GM18508 (cell line): ENCODE measurements around the gene SGCD.

ENCODE experiments used
- ATAC-seq: cut with Tn5 transposase; IDR thresholded peaks from one replicate; pipeline ENCODE4 v1.9.1; 2021; ENCODE audit warnings: moderate number of reproducible peaks; ENCODE audit not compliant: insufficient read depth, unreplicated experiment

The SGCD gene

GRCh38 chr5:156446526-156446925, 119.6 kb downstream of the SGCD start:
- no peak for ATAC-seq

GRCh38 chr5:156450778-156451177, 123.8 kb downstream of the SGCD start:
- no peak for ATAC-seq

DNA sequence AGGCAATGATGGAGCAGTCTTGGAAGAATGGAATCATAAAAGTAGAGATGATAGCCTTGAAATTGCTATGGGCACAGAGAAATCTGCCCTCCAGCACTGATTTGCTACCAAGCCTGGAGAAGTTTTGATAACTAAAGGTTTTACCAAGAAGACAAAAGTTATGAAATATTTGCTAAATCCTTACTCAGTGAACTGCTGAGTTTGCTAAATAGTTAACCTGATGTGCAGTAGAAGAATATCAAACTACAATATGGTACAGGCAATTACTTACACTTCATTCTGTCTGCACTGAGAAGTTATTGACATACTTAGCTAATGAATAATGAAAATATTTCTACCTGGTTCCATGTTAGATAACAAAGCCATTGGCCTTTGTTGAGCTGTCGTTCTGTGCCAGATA, 124.5 kb downstream of the SGCD start:
- no peak for ATAC-seq

GRCh38 chr5:156456857-156457256, 129.9 kb downstream of the SGCD start:
- ATAC-seq = no peak

- no peak for ATAC-seq
Measured at GRCh38 chr5:156459812-156460385, 132.9 kb downstream of the SGCD start.

GRCh38 chr5:156460471-156460870, 133.5 kb downstream of the SGCD start:
- no peak for ATAC-seq

DNA sequence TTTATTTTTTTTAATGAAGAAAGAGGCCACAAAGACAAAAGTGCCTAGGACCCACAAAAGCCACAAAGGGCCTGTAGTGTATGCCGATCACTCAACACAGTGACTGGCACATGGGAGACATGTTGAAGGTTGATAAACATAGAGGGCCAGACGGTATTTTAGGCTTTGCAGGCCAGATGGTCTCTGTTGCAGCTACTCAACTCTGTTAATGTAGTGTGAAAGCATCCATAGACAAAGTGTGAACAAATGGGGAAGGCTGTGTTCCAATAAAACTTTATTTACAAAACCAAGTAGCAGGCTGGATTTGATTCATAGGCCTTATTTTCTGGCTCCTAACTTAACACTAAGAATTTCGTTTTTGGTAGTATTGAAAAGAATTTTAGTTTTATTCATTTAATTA, 139.9 kb downstream of the SGCD start:
- ATAC-seq = no peak

GRCh38 chr5:156469636-156470035, 142.7 kb downstream of the SGCD start:
- no peak for ATAC-seq

GRCh38 chr5:156471893-156472292, 144.9 kb downstream of the SGCD start:
- no peak for ATAC-seq

- ATAC-seq = no peak
Measured at GRCh38 chr5:156473269-156473908, 146.4 kb downstream of the SGCD start.

- no peak for ATAC-seq
Measured at GRCh38 chr5:156474251-156474650, 147.3 kb downstream of the SGCD start.

- no peak for ATAC-seq
Measured at GRCh38 chr5:156475182-156476157, 148.5 kb downstream of the SGCD start.

- ATAC-seq = no peak
Measured at GRCh38 chr5:156476158-156476551, 149.2 kb downstream of the SGCD start.

DNA sequence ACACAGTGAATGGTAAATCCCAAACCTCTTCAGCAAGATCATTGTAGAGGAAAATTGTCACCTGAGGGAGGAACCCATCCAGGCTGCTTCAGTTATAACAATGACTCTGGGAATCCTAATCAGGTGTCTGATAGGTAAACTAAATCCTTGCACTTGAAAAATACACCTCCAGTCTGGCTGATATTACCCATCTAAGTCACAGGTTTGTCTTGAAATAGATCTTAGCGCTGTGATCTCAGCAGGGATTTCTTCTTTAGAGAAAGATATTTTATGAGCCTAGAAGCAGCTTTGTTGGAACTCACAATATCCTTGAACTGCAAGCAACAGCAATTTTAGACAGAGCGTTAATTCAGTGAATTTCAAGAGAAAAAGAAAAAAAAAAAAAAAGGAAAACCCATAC, 149.7 kb downstream of the SGCD start:
- no peak for ATAC-seq

- no peak for ATAC-seq
Measured at GRCh38 chr5:156477196-156477595, 150.2 kb downstream of the SGCD start.

GRCh38 chr5:156479849-156480248, 152.9 kb downstream of the SGCD start:
- ATAC-seq = no peak

- ATAC-seq = no peak
Measured at GRCh38 chr5:156481741-156482140, 154.8 kb downstream of the SGCD start.

DNA sequence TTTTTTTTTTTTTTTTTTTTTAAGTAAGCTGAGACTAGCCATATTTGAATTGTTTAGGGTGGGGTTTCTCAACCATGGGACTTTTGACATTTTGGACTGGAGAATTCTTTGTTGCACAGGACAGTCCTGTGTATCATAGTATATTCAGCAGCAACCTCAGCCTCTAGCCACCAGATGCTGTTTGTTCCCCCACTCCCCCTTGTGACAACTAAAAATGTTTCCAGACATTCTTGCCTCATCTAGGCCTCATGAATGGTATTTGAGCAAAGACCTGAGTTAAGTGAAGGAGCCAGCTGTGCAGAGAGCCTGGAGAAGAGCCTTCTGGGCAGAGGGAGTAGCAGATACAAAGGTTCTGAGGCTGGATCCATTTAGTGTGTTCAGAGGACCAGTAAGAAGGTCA, 155.9 kb downstream of the SGCD start:
- ATAC-seq = no peak

GRCh38 chr5:156486394-156487238, 159.7 kb downstream of the SGCD start:
- no peak for ATAC-seq

DNA sequence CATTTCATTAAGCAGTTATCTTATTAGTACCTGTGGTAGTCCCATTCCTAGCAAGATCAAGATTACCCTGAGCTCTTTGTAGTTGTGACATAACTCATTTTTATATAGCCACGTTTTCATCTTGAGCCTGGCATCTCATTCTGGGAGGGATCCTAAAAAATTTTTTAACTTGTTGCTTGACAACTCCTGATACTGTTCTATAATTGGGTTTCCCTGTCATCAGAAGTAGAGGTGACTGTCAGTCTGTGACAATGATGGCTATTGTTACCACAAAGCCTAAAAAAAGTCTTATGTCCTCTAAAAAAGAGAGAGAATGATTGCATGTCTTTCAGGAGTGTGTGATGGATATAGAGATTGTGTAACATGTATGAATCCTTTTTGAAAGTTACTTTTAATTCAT, 164.8 kb downstream of the SGCD start:
- ATAC-seq = no peak
